DOHH2 (cell line): ENCODE data around the gene BARX2.

Experiments used
- EZH2phosphoT487 ChIP-seq: fragments of 200-600 bp; sonication (generic); IDR thresholded peaks from 2 replicates; pipeline ENCODE4 v1.6.1; 2017; ENCODE audit warnings: borderline replicate concordance, mild to moderate bottlenecking, antibody characterized with exemption, low read length, moderate library complexity, mixed read lengths
- TF ChIP-seq, protein P1 (sequence below): fragments of 200-600 bp; sonication (generic); IDR thresholded peaks from one replicate; pipeline ENCODE4 v1.5.1; 2014; ENCODE audit warnings: antibody characterized with exemption, mild to moderate bottlenecking, low read depth, low read length; ENCODE audit not compliant: poor library complexity, severe bottlenecking

DNA sequence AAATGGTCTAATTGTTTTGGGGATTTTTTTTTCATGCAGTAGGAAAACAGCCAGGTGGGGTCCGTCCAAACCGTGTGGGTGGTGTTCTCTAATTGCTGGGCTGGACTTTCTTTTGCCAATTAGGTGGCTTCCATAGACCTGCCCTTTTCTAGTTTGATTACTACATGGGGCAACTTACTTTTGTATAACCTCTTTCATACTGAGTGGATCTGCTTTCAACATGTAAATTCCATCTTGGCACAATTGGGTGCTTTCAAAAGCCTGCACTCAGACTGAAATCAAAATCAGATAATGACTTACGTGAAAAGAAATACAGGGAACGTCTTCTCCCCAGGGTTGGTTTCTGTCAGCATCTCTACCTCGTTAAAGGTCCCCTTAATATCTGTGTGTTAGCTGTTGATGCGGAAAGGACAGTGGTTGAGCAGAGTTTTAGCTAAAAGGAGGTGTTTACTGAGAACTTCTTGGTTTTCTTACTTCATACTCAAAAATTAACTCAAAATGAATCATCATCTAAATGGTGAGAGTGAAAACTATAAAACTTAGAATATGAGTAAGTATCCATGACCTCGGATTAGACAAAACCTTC is 72.1 kb downstream of the BARX2 start:
- TF ChIP-seq, protein P1, sequence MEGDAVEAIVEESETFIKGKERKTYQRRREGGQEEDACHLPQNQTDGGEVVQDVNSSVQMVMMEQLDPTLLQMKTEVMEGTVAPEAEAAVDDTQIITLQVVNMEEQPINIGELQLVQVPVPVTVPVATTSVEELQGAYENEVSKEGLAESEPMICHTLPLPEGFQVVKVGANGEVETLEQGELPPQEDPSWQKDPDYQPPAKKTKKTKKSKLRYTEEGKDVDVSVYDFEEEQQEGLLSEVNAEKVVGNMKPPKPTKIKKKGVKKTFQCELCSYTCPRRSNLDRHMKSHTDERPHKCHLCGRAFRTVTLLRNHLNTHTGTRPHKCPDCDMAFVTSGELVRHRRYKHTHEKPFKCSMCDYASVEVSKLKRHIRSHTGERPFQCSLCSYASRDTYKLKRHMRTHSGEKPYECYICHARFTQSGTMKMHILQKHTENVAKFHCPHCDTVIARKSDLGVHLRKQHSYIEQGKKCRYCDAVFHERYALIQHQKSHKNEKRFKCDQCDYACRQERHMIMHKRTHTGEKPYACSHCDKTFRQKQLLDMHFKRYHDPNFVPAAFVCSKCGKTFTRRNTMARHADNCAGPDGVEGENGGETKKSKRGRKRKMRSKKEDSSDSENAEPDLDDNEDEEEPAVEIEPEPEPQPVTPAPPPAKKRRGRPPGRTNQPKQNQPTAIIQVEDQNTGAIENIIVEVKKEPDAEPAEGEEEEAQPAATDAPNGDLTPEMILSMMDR = no peak
- no peak for TF ChIP-seq EZH2phosphoT487
